ENCODE data around the gene BPTF.

GRCh38 chr17:67881083-67881482 lies 55.8 kb downstream of the BPTF start:
- TF ChIP-seq CTCF (IDR thresholded peaks at IDR 0.05; ENCODE audit: poor library complexity): no peak
- TF ChIP-seq EZH2 (IDR thresholded peaks at IDR 0.05; ENCODE audit: borderline replicate concordance): no peak
